ENCODE measurements around the gene MLN.

MLN gene

DNA sequence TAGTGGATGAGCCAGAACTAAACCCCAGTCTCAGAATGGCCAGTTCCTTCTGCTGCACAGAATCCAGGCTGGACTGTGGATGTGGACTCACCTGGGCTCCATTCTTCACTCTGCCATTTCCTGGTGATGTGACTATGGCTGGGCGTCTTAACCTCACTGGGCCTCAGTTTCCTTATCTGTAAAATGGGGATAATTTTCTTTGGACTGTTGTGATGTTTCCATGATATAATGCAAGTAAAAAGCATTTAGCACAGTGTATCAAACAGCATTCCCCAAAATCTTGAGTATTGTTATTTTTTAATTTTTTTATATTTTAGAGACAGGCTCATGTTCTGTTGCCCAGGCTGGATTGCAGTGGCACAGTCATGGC, 51.2 kb downstream of the MLN start:
- no peak for DNase-seq (ENCODE audit: low read depth in 2 of 2)

DNA sequence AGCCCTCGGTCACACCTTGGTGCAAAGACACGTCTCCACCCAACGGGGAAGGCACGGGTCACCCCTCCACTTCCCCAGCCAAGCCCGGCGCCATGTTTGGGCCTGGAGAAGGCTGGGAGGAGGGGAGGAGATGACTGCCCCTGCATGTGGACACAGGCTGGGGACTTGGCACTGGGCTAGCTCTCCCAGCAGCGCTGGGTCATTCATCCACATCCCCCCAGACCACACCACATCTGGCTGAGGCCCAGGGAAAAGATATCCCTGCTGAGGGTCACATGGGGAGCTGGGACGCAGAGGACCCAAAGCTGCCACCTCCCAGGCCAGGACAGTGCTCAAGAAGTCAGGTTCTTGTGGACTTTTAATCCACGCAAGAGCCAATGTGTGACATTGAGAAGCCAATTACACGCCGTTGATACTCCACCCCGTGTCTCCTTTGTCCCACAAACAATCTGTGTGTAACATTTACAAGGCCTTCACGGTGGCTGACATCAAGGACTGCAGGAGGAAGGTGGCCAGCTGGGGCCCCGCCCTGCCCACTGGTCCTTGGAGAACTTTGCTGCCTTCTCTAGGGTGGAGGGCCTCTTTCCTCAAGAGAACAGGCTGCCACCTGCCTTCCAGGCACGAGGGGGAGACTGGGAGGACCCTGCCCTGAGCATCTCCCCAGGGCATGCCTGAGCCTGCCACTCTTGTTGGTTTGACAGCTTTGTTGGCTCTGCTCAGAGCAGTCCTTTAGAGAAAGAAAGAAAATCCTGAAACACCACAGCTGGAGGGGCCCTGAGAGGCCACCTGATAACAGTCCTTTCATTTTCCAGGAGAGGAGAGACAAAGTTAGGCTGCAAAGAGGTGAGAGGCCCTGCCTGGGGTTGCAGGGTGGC, 51.8 kb downstream of the MLN start:
- DNase-seq (ENCODE audit: low read depth in 2 of 2) = no peak

DNA sequence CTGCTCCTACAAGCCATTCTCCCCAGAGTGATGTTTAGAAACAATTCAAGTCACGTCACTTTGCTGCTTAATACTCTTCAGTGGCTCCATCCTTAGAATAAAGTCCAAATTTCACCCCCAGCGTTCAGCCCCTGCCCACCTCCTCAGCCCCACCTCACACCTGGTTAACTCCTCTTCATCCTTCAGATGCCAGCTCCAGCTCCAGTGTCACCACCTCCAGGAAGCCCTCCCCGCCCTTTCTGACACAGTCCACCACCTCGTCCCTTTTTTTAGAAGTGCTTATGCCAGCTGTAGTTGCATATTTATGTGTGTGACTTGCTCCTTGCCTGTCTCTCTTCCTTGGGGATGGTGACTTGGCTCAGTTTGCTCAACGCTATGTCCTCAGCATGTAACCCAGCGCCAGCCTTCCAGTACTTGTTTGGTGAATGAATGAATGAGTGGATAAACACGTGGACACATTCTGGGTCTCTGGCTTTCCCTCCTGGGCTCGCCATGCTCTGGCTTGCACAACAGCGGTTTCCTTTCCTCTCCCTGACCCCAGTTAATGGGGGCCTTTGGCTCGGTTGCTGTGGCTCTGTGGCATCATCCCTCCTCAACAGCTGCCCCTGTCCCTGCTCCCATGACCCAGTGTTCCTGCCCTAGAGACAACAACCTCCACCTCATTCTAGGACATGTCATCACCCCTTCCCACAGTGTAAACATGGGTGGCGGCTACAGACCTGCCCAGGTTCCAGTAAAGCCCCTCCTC, 53.4 kb downstream of the MLN start:
- no peak for DNase-seq (ENCODE audit: low read depth in 2 of 2)

DNA sequence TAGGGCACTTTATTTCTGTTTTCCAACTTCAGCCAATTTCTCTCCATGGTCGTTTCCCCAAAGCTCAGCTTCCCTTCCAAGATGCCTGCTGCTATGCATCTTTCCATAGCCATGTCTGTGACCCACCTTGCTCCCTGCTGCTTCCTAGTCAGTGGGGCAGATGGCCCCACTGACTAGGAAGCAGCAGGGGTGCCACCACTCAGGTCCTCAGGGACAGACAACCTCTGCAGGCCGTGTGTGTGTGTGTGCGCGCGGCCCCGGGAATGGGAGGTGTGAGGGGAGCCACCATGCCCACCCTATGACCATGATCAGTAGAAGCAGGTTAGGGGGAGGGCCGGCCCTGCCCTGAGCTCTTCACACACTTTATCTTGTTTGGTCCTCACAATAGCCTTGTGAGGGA, 54.4 kb downstream of the MLN start:
- no peak for DNase-seq (ENCODE audit: low read depth in 2 of 2)

DNA sequence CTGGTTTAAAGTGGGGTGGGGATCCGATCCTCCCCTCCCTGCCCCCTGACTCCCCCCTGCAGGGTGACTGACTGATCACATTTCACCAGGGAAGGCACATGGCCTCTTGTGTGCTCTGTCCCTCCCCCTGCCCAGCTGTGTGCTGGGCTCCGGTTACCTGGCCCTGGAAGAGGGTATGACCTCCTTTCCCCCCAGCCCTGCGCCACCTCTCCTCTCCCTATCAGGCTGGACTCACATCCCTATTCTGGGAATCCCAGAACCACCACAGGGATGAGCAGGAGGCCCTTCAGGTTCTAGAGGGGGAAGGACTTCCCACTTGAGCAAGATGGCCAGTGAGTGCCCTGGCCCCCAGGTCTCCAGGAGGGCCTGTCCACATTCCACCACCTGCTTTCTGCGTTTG, 55.0 kb downstream of the MLN start:
- DNase-seq (ENCODE audit: low read depth in 2 of 2) = no peak

DNA sequence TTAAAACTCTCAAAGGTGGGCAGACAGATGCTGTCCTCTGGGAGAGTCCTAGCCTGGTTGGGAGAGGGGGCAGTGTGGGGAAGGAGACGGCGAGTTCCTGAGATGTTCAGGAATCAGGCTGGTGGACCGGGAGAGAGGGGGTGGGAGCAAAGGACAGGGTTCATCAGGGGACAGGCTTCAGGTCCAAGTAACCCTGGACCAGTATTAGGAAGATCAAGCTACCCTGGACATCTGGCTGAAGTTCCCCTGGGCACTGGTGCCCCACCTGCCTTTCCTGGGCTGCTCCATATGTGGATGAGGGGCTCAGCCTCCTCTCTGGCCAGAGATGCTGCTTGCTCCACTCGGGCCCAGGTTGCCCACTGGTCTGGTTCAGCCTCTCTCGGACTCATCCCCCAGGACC, 56.0 kb downstream of the MLN start:
- no peak for DNase-seq (ENCODE audit: low read depth in 2 of 2)

DNA sequence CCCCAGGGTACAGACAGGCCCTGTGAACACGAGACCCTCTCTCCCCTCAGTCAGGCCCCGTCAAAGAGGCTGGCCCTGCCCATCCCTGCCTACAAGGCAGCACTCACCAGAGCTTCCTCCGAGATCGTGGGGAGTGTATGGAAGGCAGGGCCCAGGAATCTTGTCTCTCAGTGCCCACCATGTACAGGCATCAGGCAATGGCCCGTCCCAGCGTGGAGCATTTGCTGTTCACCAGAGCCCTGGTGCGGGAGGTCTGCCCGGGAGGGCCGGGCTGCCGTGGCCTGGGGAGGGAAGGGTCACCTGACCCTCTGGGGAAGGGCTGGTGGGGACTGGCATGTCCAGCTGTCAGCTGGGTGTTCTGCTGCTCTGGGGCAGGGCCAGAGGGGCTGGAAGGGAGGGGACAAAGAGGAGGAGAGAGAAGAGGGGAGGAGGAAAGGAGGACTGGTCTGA, 57.1 kb downstream of the MLN start, which contains the start of gene IP6K3:
TSS of gene IP6K3 (minus strand) at position 255 of the 450 bp plus-strand sequence. CDS start 11,429 bp downstream, outside the sequence.
- DNase-seq (ENCODE audit: low read depth in 2 of 2) = no peak

DNA sequence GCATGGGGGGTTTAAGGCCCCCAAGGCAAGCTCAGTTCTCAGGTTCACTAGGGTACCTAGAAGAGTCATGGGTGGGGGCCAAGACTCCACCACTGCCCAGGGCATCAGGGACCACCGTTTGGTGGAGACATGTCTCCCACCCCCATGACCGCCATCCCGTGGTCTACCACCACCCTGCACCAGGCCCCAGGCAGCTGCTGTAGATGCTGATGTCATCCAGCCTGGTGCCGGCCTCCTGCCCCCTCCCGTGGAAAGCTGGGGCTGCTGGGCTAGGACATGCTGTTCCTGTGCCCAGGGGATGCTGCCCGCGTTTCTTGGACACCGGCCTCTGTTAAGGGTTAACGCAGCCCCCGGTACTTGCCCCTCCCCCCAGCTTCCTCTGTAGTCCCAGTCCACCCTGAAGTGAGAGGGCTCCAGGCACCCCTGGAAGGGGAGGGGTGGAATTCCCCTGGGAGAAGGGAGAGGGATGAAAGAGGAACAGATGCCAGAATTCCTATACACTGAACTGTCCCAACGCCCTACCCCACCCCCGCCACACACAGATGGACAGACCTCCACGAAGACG, 57.7 kb downstream of the MLN start:
- DNase-seq (ENCODE audit: low read depth in 2 of 2) = no peak

DNA sequence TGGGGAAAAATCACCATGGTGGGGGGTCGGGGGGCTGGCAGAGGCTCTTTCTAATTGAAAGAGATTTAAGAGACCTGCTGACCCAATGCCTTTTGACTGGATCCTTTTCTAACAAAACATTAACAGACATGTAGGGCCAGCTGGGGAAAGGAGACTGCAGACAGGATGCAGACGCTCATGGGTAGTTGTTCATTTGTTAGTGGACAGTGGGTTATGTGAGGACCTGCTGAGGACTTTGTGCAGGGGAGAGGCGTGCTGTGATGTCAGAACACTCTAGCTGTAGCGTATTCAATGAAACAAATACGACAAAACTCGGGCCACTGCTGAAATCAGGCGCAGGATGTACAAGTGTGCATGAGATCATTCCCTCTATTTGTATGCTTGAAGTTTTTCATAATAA, 58.3 kb downstream of the MLN start:
- no peak for DNase-seq (ENCODE audit: low read depth in 2 of 2)

DNA sequence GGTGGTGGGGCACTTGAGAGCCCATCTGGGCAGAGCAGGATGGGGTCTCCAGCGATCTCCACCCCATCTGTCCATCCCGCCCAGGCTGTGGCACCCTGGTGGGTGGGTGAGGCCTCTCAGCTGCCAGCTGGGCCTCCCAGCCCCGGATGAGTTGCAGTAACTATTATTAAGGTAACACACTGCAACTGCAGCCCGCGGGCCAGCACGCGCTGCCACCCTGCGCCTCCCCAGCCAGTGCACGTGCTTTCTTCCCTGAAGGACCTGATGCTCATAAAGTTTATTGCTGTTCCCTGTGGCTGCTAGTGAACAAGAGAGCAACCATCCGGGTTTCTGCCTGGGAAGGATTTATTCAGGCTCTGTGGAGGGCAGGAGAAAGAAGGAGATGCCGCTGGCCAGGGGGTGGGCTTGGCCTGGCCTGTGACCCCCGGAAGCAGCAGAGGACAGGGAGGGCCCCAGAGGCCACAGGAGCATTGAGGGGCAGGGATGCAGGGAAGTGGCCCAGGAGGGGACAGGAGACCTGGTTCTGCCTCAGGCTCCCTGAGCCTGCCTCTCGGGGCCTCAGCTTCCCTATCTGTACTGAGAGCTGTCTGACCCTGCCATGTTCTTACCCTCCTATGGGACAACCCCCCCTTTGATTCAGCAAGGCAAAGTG, 58.8 kb downstream of the MLN start:
- DNase-seq (ENCODE audit: low read depth in 2 of 2) = no peak
